ENCODE measurements around the gene RAB40C. TPM values are rescaled to one million over a fixed set of nuclear protein-coding genes. Genes with fewer than 3 reads are reported as not detected.

The RAB40C gene
- total and polyA plus RNA-seq, 9 of the 15 experiments (the other 6 are each of a cell fraction or from before 2014, with no cell fraction given): 0.17 to 23.4 (median 8.7) TPM

DNA sequence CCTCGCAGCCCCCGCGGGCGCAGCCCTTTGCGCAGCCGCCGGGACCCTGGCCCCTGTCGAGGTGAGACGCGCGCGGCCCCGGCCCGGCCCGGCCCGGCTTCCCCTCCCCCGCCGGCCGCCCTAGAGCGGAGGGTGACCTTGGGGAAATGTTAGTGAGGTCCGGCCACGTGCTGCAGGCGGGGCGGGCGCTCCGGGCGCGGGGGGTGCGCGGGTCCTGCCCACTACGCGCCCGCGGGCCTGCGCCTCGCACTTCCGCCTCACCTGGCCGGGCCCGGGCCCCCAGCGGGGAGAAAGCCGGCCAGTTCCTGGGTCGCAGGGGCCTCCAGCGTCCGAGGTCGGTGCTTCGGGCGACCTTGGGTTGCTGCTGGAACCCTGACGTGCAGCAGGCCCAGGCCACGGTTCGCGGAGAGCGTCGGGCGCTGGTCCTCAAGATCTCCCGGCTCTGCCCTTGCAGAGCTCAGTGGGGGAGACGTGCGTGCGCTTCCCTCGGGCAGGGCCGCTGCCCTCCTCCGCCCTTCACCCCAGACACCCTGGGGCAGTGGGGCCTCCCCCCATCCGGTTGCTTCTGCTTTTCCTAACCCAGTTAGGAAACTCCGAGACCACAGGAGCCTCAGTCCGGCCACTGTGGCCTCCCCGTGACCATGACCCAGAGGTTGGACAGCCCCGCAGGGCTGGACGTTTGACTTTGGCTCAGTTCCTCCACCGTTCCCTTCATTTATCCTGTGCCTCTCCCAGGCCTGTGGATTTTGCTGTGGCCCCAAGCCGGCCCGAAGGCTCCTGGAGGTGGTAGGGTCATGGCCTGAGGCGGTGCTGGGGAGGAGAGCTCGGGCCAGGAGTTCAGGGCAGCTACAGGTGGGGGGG lies 52.6 kb downstream of the RAB40C start (continued):
- TF ChIP-seq, protein P1, sequence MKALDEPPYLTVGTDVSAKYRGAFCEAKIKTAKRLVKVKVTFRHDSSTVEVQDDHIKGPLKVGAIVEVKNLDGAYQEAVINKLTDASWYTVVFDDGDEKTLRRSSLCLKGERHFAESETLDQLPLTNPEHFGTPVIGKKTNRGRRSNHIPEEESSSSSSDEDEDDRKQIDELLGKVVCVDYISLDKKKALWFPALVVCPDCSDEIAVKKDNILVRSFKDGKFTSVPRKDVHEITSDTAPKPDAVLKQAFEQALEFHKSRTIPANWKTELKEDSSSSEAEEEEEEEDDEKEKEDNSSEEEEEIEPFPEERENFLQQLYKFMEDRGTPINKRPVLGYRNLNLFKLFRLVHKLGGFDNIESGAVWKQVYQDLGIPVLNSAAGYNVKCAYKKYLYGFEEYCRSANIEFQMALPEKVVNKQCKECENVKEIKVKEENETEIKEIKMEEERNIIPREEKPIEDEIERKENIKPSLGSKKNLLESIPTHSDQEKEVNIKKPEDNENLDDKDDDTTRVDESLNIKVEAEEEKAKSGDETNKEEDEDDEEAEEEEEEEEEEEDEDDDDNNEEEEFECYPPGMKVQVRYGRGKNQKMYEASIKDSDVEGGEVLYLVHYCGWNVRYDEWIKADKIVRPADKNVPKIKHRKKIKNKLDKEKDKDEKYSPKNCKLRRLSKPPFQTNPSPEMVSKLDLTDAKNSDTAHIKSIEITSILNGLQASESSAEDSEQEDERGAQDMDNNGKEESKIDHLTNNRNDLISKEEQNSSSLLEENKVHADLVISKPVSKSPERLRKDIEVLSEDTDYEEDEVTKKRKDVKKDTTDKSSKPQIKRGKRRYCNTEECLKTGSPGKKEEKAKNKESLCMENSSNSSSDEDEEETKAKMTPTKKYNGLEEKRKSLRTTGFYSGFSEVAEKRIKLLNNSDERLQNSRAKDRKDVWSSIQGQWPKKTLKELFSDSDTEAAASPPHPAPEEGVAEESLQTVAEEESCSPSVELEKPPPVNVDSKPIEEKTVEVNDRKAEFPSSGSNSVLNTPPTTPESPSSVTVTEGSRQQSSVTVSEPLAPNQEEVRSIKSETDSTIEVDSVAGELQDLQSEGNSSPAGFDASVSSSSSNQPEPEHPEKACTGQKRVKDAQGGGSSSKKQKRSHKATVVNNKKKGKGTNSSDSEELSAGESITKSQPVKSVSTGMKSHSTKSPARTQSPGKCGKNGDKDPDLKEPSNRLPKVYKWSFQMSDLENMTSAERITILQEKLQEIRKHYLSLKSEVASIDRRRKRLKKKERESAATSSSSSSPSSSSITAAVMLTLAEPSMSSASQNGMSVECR (CRISPR knock-in tag; IDR thresholded peaks at IDR 0.05): no peak; the same call in 1 of the 2 replicates
- TF ChIP-seq, protein P2, sequence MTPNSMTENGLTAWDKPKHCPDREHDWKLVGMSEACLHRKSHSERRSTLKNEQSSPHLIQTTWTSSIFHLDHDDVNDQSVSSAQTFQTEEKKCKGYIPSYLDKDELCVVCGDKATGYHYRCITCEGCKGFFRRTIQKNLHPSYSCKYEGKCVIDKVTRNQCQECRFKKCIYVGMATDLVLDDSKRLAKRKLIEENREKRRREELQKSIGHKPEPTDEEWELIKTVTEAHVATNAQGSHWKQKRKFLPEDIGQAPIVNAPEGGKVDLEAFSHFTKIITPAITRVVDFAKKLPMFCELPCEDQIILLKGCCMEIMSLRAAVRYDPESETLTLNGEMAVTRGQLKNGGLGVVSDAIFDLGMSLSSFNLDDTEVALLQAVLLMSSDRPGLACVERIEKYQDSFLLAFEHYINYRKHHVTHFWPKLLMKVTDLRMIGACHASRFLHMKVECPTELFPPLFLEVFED (CRISPR knock-in tag; conservative IDR thresholded peaks at IDR 0.05): no peak
- TF ChIP-seq, protein P3, sequence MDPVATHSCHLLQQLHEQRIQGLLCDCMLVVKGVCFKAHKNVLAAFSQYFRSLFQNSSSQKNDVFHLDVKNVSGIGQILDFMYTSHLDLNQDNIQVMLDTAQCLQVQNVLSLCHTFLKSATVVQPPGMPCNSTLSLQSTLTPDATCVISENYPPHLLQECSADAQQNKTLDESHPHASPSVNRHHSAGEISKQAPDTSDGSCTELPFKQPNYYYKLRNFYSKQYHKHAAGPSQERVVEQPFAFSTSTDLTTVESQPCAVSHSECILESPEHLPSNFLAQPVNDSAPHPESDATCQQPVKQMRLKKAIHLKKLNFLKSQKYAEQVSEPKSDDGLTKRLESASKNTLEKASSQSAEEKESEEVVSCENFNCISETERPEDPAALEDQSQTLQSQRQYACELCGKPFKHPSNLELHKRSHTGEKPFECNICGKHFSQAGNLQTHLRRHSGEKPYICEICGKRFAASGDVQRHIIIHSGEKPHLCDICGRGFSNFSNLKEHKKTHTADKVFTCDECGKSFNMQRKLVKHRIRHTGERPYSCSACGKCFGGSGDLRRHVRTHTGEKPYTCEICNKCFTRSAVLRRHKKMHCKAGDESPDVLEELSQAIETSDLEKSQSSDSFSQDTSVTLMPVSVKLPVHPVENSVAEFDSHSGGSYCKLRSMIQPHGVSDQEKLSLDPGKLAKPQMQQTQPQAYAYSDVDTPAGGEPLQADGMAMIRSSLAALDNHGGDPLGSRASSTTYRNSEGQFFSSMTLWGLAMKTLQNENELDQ (CRISPR knock-in tag; IDR thresholded peaks at IDR 0.05; ENCODE audit: borderline replicate concordance): no peak
- no peak for TF ChIP-seq RFX1 (IDR thresholded peaks at IDR 0.05)
- TF ChIP-seq ILK (tag; IDR thresholded peaks at IDR 0.05; ENCODE audit: borderline replicate concordance, low read depth): no peak
- TF ChIP-seq, protein P4, sequence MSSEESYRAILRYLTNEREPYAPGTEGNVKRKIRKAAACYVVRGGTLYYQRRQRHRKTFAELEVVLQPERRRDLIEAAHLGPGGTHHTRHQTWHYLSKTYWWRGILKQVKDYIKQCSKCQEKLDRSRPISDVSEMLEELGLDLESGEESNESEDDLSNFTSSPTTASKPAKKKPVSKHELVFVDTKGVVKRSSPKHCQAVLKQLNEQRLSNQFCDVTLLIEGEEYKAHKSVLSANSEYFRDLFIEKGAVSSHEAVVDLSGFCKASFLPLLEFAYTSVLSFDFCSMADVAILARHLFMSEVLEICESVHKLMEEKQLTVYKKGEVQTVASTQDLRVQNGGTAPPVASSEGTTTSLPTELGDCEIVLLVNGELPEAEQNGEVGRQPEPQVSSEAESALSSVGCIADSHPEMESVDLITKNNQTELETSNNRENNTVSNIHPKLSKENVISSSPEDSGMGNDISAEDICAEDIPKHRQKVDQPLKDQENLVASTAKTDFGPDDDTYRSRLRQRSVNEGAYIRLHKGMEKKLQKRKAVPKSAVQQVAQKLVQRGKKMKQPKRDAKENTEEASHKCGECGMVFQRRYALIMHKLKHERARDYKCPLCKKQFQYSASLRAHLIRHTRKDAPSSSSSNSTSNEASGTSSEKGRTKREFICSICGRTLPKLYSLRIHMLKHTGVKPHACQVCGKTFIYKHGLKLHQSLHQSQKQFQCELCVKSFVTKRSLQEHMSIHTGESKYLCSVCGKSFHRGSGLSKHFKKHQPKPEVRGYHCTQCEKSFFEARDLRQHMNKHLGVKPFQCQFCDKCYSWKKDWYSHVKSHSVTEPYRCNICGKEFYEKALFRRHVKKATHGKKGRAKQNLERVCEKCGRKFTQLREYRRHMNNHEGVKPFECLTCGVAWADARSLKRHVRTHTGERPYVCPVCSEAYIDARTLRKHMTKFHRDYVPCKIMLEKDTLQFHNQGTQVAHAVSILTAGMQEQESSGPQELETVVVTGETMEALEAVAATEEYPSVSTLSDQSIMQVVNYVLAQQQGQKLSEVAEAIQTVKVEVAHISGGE (CRISPR knock-in tag; IDR thresholded peaks at IDR 0.05): peak in 1 of 3 experiments; percentile 60; a peak in 2 of 6 replicates
- peak; percentile 27; the same call in 1 of the 2 replicates for TF ChIP-seq ZBTB17 (CRISPR knock-in tag; IDR thresholded peaks at IDR 0.05)
- TF ChIP-seq HDAC3 (IDR thresholded peaks at IDR 0.05; ENCODE audit: borderline replicate concordance, partially characterized antibody): no peak
- no peak for TF ChIP-seq JUNB (CRISPR knock-in tag; conservative IDR thresholded peaks at IDR 0.05)
- no peak for TF ChIP-seq PHF20 (IDR thresholded peaks at IDR 0.05; ENCODE audit: partially characterized antibody)
- no peak for TF ChIP-seq NR4A1 (CRISPR knock-in tag; IDR thresholded peaks at IDR 0.05)
- no peak for TF ChIP-seq NR4A1 (tag; IDR thresholded peaks at IDR 0.05)
- no peak for TF ChIP-seq SMARCE1 (IDR thresholded peaks at IDR 0.05)
- peak; percentile 62 for TF ChIP-seq GABPA (tag; conservative IDR thresholded peaks at IDR 0.05; ENCODE audit: low read depth)
